Colonic mucosa (tissue), 4 donors: ENCODE results near the gene CCDC194. TPM values are rescaled to one million over a fixed set of nuclear protein-coding genes. Genes with fewer than 3 reads are reported as not detected.
"Not testable (repeated sequence)": the region's sequence is repeated elsewhere in the genome, so short reads cannot be mapped to it uniquely, and the experiment has no call there.

Experiments
- DNase-seq: peaks from one replicate; pipeline ENCODE4 v3.0.0-alpha.2; 2020
- H3K27ac ChIP-seq: fragments of 200-600 bp; one replicate; pipeline ENCODE4 v1.8.0; 2021
- H3K27me3 ChIP-seq: fragments of 200-600 bp; one replicate; pipeline ENCODE4 v1.8.0; 2021
- H3K36me3 ChIP-seq: fragments of 200-600 bp; one replicate; pipeline ENCODE4 v1.8.0; 2021
- H3K4me1 ChIP-seq: fragments of 200-600 bp; one replicate; pipeline ENCODE4 v1.8.0; 2021; ENCODE audit warnings: mild to moderate bottlenecking
- H3K4me3 ChIP-seq: fragments of 200-600 bp; one replicate; pipeline ENCODE4 v1.8.0; 2021
- H3K9ac ChIP-seq, 2 donors: one replicate each; pipeline ENCODE4 v1.7.0; 2013; ENCODE audit warnings: control low read depth in 2 of 2, low read depth in 2 of 2, low read length in 2 of 2
- H3K9me3 ChIP-seq: fragments of 200-600 bp; one replicate; pipeline ENCODE4 v1.8.0; 2021
- CTCF ChIP-seq: fragments of 200-600 bp; IDR thresholded peaks from one replicate; pipeline ENCODE4 v1.8.0; 2022; ENCODE audit warnings: antibody characterized with exemption, mild to moderate bottlenecking
- intact Hi-C: fragments of 100-400 bp; cut with DNase I; formaldehyde crosslinking; loops from one replicate; pipeline ENCODE4 v1.14.1; 2022
- total RNA-seq, 2 donors: library from RNA; stranded (reverse); fragmentation: NEBNext Ultra II Directional in 1 of 2; extraction: Animal tissue kit (Norgen Biotek cat#: 25700) in 1 of 2; gene quantifications; one replicate each; pipeline ENCODE4 v1.2.1, GENCODE V29; 2021
- donor health status: healthy.
- donor health status: DM: no; HTN: no; CAD: no.
- donor health status: DM: no; HTN: no; CAD: no.

Gene CCDC194
- total RNA-seq, 2 donors from 2014 or later, result not detected

DNA sequence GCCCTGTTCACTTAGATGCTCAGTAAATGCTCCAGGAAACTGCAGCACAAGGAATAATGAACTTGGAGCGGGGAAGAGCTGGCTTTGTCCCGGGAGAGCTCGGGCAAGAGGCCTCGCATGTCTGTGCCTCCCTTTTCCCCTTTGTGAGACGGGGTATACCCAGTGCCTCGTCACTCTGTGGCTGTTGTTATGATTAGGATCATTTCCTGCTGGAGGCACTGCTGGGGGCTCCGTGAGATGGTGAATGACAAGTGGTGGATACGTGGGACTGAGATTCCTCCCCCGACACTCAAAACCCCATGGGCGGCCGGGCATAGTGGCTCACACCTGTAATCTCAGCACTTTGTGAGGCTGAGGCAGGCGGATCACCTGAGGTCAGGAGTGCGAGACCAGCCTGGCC is 15.7 kb downstream of the CCDC194 start:
- no peak for TF ChIP-seq CTCF
- intact Hi-C loops, result no loop called here
- no peaks in the 10 kb centered on the region for H3K27me3 ChIP-seq
- H3K4me1 ChIP-seq, result no peaks in the 10 kb centered on the region
- no peak overlapping the region for H3K4me3 ChIP-seq
- no peaks in the 10 kb centered on the region for H3K36me3 ChIP-seq
- H3K9ac ChIP-seq, result no peak overlapping the region
- no peaks in the 10 kb centered on the region for H3K9me3 ChIP-seq
- no peak for DNase-seq
- H3K27ac ChIP-seq, result no peak overlapping the region

- peak within 1 kb of the TSS; percentile 2 for H3K4me3 ChIP-seq
These were observed 16.9 kb downstream of the CCDC194 start, which contains the start of gene PLVAP for GRCh38 chr19:17376935-17377600. Gene PLVAP, minus strand, starts transcription at chr19:17377342. Its CDS starts 54 bp downstream, at chr19:17377288.

GRCh38 chr19:17370026-17370587 is 23.9 kb downstream of the CCDC194 start:
- DNase-seq, result no peak
- Histone ChIP-seq H3K4me3 (no peak overlapping the region), H3K4me1 (no peaks in the 10 kb centered on the region), H3K27ac (peak overlapping the region; percentile 12), H3K9ac (no peak overlapping the region), H3K9me3 (no peaks in the 10 kb centered on the region), H3K27me3 (no peaks in the 10 kb centered on the region), H3K36me3 (no peaks in the 10 kb centered on the region)
- TF ChIP-seq CTCF, result no peak
- intact Hi-C loops, result no loop called here

More at GRCh38 chr19:17376935-17377600, 16.9 kb downstream of the CCDC194 start, which contains the start of gene PLVAP:
- no peaks in the 10 kb centered on the region for H3K27me3 ChIP-seq
- no peaks in the 10 kb centered on the region for H3K4me1 ChIP-seq
- intact Hi-C loops, result no loop called here
- no peak within 1 kb of the TSS for H3K9ac ChIP-seq
- no peaks in the 10 kb centered on the region for H3K9me3 ChIP-seq
- DNase-seq, result no peak
- H3K27ac ChIP-seq, result no peak within 1 kb of the TSS
- H3K36me3 ChIP-seq, result no peaks in the 10 kb centered on the region
- no peak for TF ChIP-seq CTCF

- no peak overlapping the region for H3K9ac ChIP-seq
- no peak for TF ChIP-seq CTCF
These were observed 28.6 kb downstream of the CCDC194 start for GRCh38 chr19:17365361-17365760.

DNA sequence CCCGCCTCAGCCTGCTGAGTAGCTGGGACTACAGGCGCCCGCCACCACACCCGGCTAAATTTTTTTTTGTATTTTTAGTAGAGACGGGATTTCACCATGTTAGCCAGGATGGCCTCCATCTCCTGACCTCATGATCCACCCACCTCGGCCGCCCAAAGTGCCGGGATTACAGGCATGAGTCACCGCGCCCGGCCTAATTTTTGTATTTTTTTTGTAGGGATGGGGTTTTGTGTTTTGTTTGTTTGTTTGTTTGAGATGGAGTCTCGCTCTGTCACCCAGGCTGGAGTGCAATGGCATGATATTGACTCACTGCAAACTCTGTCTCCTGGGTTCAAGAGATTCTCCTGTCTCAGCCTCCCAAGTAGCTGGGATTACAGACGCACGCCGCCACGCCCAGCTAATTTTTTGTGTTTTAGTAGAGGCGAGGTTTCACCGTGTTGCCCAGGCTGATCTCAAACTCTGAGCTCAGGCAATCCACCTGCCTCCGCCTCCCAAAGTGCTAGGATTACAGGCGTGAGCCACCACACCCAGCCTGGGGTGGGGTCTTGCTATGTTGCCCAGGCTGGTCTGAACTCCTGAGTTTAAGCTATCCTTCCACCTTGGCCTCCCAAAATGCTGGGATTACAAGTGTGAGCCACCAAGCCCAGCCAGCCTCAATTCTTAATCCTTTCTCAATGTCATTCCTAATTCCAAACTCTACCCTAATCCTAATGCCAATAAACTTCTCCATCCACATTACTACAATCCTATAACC is 30.0 kb downstream of the CCDC194 start:
- H3K36me3 ChIP-seq, H3K27ac ChIP-seq, H3K4me1 ChIP-seq, DNase-seq, H3K27me3 ChIP-seq, H3K9ac ChIP-seq, H3K9me3 ChIP-seq, H3K4me3 ChIP-seq, intact Hi-C loops: not testable (repeated sequence)

More at GRCh38 chr19:17365361-17365760, 28.6 kb downstream of the CCDC194 start:
- no peak for DNase-seq
- Histone ChIP-seq H3K27ac (no peak overlapping the region), H3K9me3 (no peaks in the 10 kb centered on the region), H3K4me3 (no peak overlapping the region), H3K27me3 (no peaks in the 10 kb centered on the region), H3K36me3 (no peaks in the 10 kb centered on the region), H3K4me1 (no peaks in the 10 kb centered on the region)
- intact Hi-C loops, result no loop called here
